Right lobe of liver (tissue), 4 donors: ENCODE results near the gene PACS2.

Experiments
- CTCF ChIP-seq, 4 donors: fragments of 200-600 bp in 3 of 4; fragments of 450-650 bp in 1 of 4; IDR thresholded peaks; one replicate each; pipeline versions ENCODE4 v1.5.1 to v1.8.0; 2016 to 2022; ENCODE audit warnings: antibody characterized with exemption in 4 of 4, mild to moderate bottlenecking in 2 of 4
- POLR2A ChIP-seq: fragments of 450-650 bp; IDR thresholded peaks from one replicate; pipeline ENCODE4 v1.6.1; 2017; ENCODE audit warnings: antibody characterized with exemption, mild to moderate bottlenecking
- donor health status: DM: no; HTN: no; CAD: no.
- donor health status: DM: no; HTN: no; CAD: no.
- donor health status: DM: no; HTN: yes; CAD: no.

GRCh38 chr14:105439179-105439578, 124.6 kb downstream of the PACS2 start:
- no peak for TF ChIP-seq POLR2A
- TF ChIP-seq CTCF (IDR thresholded peaks at IDR 0.05), result no peak
